ENCODE results near the gene ITPR1.

The ITPR1 gene

GRCh38 chr3:4864503-4864902 lies 371.4 kb downstream of the ITPR1 start:
- no peak for DNase-seq (ENCODE audit: extremely low read depth in 1 of 2, low read depth in 1 of 2)

GRCh38 chr3:4865714-4866113 lies 372.6 kb downstream of the ITPR1 start:
- no peak for DNase-seq (ENCODE audit: extremely low read depth in 1 of 2, low read depth in 1 of 2)

GRCh38 chr3:4866866-4867265 lies 373.7 kb downstream of the ITPR1 start:
- DNase-seq (ENCODE audit: extremely low read depth in 1 of 2, low read depth in 1 of 2): no peak

GRCh38 chr3:4877173-4877787 lies 384.1 kb downstream of the ITPR1 start:
- DNase-seq (ENCODE audit: extremely low read depth in 1 of 2, low read depth in 1 of 2): no peak

- no peak for DNase-seq (ENCODE audit: extremely low read depth in 1 of 2, low read depth in 1 of 2)
Observed at GRCh38 chr3:4880850-4881249, 387.7 kb downstream of the ITPR1 start.

GRCh38 chr3:4882548-4882947 lies 389.4 kb downstream of the ITPR1 start:
- no peak for DNase-seq (ENCODE audit: extremely low read depth in 1 of 2, low read depth in 1 of 2)

- no peak for DNase-seq (ENCODE audit: extremely low read depth in 1 of 2, low read depth in 1 of 2)
Observed at GRCh38 chr3:4883011-4883410, 389.9 kb downstream of the ITPR1 start.

- DNase-seq (ENCODE audit: extremely low read depth in 1 of 2, low read depth in 1 of 2): no peak
Observed at GRCh38 chr3:4884888-4885287, 391.7 kb downstream of the ITPR1 start.

- no peak for DNase-seq (ENCODE audit: extremely low read depth in 1 of 2, low read depth in 1 of 2)
Observed at GRCh38 chr3:4885316-4885715, 392.2 kb downstream of the ITPR1 start.

- no peak for DNase-seq (ENCODE audit: extremely low read depth in 1 of 2, low read depth in 1 of 2)
Observed at GRCh38 chr3:4886448-4886847, 393.3 kb downstream of the ITPR1 start.

GRCh38 chr3:4887177-4887576 lies 394.0 kb downstream of the ITPR1 start:
- no peak for DNase-seq (ENCODE audit: extremely low read depth in 1 of 2, low read depth in 1 of 2)

GRCh38 chr3:4888913-4889846 lies 396.0 kb downstream of the ITPR1 start:
- DNase-seq (ENCODE audit: extremely low read depth in 1 of 2, low read depth in 1 of 2): no peak

- no peak for DNase-seq (ENCODE audit: extremely low read depth in 1 of 2, low read depth in 1 of 2)
Observed at GRCh38 chr3:4889896-4890295, 396.7 kb downstream of the ITPR1 start.

- DNase-seq (ENCODE audit: extremely low read depth in 1 of 2, low read depth in 1 of 2): no peak
Observed at GRCh38 chr3:4894891-4895530, 401.9 kb downstream of the ITPR1 start.

GRCh38 chr3:4895838-4896237 lies 402.7 kb downstream of the ITPR1 start:
- no peak for DNase-seq (ENCODE audit: extremely low read depth in 1 of 2, low read depth in 1 of 2)

Data from activated CD8-positive, alpha-beta memory T cell treated with anti-CD3 and anti-CD28 coated beads for 1 hour (primary cell).